GM10266 (cell line): Measurements from ENCODE around the gene RUVBL2.

ENCODE experiments used
- DNase-seq: peaks from one replicate; pipeline ENCODE4 v3.0.0; 2012; ENCODE audit errors: extremely low spot score
- CTCF ChIP-seq: IDR thresholded peaks from 2 replicates; pipeline ENCODE4 v1.5.1; 2012; ENCODE audit warnings: mild to moderate bottlenecking, low read depth; ENCODE audit not compliant: control insufficient read depth, insufficient read depth; ENCODE audit errors: missing control alignments

RUVBL2 gene

GRCh38 chr19:48993175-48994034, at the start of gene RUVBL2, which contains the start of gene GYS1:
RUVBL2 (plus strand) TSS chr19:48993887; CDS start chr19:48993912, 25 bp downstream.
GYS1 (minus strand) TSS chr19:48993309; CDS start chr19:48993112, 197 bp downstream.
- peak; percentile 98 for DNase-seq
- peak; percentile 96 for TF ChIP-seq CTCF

GRCh38 chr19:48945415-48945814, 48.3 kb upstream of the RUVBL2 start:
- no peak for DNase-seq
- no peak for TF ChIP-seq CTCF

GRCh38 chr19:48945817-48946216, 47.9 kb upstream of the RUVBL2 start:
- no peak for DNase-seq
- no peak for TF ChIP-seq CTCF

GRCh38 chr19:48946463-48947257, 47.0 kb upstream of the RUVBL2 start:
- TF ChIP-seq CTCF = no peak
- no peak for DNase-seq

- no peak for TF ChIP-seq CTCF
- no peak for DNase-seq
These were observed 46.5 kb upstream of the RUVBL2 start for GRCh38 chr19:48947258-48947542.

- no peak for TF ChIP-seq CTCF
- DNase-seq = no peak
These were observed 43.5 kb upstream of the RUVBL2 start for GRCh38 chr19:48950159-48950558.

- no peak for TF ChIP-seq CTCF
- no peak for DNase-seq
These were observed 42.7 kb upstream of the RUVBL2 start for GRCh38 chr19:48950830-48951519.
